ENCODE results near the gene EML6.

EML6 gene

GRCh38 chr2:54891909-54892308, 168.4 kb downstream of the EML6 start:
- TF ChIP-seq POLR2A (IDR thresholded peaks at IDR 0.05; ENCODE audit: low read length) (no peak), GATA1 (IDR thresholded peaks at IDR 0.05; ENCODE audit: low read depth, low read length) (no peak)
- no peak for DNase-seq

- TF ChIP-seq POLR2A (IDR thresholded peaks at IDR 0.05; ENCODE audit: low read length) (no peak), GATA1 (IDR thresholded peaks at IDR 0.05; ENCODE audit: low read depth, low read length) (no peak)
These were observed 171.0 kb downstream of the EML6 start for GRCh38 chr2:54894467-54894866.

GRCh38 chr2:54895730-54896129, 172.3 kb downstream of the EML6 start:
- no peak for DNase-seq
- TF ChIP-seq GATA1 (IDR thresholded peaks at IDR 0.05; ENCODE audit: low read depth, low read length): no peak
- TF ChIP-seq POLR2A (IDR thresholded peaks at IDR 0.05; ENCODE audit: low read length): no peak

More at GRCh38 chr2:54894467-54894866, 171.0 kb downstream of the EML6 start:
- DNase-seq: no peak

DNA sequence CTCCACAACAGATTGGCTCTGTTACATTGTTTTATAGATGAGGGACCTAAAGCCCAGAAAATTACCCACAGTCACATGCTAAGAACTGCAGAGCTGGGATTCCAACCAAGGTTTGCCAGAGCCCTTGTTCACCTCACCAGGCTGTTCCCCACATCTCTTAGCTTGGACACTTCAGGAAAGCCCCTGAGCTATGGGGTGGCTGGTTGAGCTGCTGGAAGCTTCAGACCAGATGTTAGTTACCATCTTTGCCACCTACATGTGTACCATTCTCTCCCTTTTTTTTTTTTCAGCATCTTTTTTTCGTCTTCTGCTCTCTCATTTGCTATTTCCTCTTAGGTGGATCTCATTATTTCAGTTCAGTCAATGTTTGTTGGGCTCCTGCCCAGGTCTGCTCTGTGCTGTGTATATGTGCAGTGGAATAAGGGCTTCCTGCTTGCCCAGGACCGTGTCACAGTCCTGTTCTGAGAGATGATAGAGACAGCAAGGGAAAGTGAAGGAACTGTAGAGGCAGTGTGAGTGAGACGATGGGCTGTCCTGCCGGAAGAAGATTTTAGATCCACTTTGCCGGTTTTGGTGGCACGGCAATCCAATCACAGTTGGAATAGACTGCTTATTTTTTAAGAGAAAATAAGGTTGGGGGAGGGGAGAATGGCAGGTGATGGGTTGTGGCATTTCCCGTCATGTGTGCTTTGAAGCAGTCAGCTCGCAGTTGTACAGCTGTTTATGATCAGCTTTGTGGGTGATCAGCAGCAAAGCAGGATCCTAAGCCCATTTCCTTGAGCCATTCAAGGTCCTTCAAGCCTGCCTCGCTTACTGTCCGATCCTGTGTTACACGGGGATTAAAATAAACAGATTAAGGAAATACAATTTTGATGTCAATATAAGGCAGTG, 174.2 kb downstream of the EML6 start:
- no peak for DNase-seq
- TF ChIP-seq POLR2A (IDR thresholded peaks at IDR 0.05; ENCODE audit: low read length) (no peak), GATA1 (IDR thresholded peaks at IDR 0.05; ENCODE audit: low read depth, low read length) (no peak)

DNA sequence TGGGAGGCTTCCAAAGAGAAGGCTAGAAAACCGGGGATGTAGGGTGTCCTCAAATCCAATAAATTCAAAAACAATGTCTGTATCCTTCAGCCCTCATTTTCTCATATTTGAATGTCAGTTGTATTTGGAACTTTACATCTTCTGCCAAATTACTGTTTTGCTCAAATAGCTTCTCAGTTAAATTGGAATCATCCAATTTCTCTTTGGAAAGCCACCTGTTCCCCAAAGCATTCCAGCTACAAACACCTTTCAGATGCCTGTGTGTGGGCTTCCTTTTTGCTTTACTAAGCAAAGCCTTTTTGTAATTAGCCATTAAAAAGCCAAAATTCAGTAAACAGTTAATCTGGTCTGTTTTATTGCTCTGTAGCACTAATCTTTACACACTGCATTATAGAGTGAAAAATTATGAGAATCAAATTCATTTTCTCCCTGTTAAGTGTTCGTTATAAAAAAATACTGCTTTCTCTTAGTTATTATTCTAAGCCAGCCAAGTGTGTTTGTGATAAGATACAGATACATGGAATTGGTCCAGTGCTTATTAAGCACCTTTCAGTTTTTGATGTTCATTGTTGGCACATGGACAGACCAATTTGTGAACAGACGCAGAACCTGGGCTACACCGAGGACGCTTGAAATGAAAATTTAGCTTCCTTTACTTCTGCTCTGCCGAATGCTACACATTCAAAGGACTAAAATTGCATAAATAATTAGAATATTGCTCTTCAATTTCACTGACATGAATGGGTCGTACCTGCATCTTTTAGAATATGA, 175.2 kb downstream of the EML6 start:
- TF ChIP-seq GATA1 (IDR thresholded peaks at IDR 0.05; ENCODE audit: low read depth, low read length): no peak
- TF ChIP-seq POLR2A (IDR thresholded peaks at IDR 0.05; ENCODE audit: low read length): no peak
- DNase-seq: no peak

- no peak for TF ChIP-seq GATA1 (IDR thresholded peaks at IDR 0.05; ENCODE audit: low read depth, low read length)
- no peak for TF ChIP-seq POLR2A (IDR thresholded peaks at IDR 0.05; ENCODE audit: low read length)
- peak; percentile 18 to 46 for DNase-seq
These were observed 176.2 kb downstream of the EML6 start for GRCh38 chr2:54899576-54900200.

- no peak for DNase-seq
- TF ChIP-seq GATA1 (IDR thresholded peaks at IDR 0.05; ENCODE audit: low read depth, low read length) (no peak), POLR2A (IDR thresholded peaks at IDR 0.05; ENCODE audit: low read length) (no peak)
These were observed 177.9 kb downstream of the EML6 start for GRCh38 chr2:54901224-54901986.

- TF ChIP-seq GATA1 (IDR thresholded peaks at IDR 0.05; ENCODE audit: low read depth, low read length) (no peak), POLR2A (IDR thresholded peaks at IDR 0.05; ENCODE audit: low read length) (no peak)
- DNase-seq: no peak
These were observed 179.3 kb downstream of the EML6 start for GRCh38 chr2:54902763-54903162.

- TF ChIP-seq POLR2A (IDR thresholded peaks at IDR 0.05; ENCODE audit: low read length): no peak
- TF ChIP-seq GATA1 (IDR thresholded peaks at IDR 0.05; ENCODE audit: low read depth, low read length): no peak
- peak in 1 of 2 experiments; percentile 18 for DNase-seq
These were observed 180.5 kb downstream of the EML6 start for GRCh38 chr2:54903736-54904554.

- no peak for DNase-seq
- TF ChIP-seq POLR2A (IDR thresholded peaks at IDR 0.05; ENCODE audit: low read length) (no peak), GATA1 (IDR thresholded peaks at IDR 0.05; ENCODE audit: low read depth, low read length) (no peak)
These were observed 181.4 kb downstream of the EML6 start for GRCh38 chr2:54904836-54905235.

GRCh38 chr2:54906716-54907115, 183.3 kb downstream of the EML6 start:
- TF ChIP-seq POLR2A (IDR thresholded peaks at IDR 0.05; ENCODE audit: low read length): no peak
- TF ChIP-seq GATA1 (IDR thresholded peaks at IDR 0.05; ENCODE audit: low read depth, low read length): no peak
- DNase-seq: no peak

DNA sequence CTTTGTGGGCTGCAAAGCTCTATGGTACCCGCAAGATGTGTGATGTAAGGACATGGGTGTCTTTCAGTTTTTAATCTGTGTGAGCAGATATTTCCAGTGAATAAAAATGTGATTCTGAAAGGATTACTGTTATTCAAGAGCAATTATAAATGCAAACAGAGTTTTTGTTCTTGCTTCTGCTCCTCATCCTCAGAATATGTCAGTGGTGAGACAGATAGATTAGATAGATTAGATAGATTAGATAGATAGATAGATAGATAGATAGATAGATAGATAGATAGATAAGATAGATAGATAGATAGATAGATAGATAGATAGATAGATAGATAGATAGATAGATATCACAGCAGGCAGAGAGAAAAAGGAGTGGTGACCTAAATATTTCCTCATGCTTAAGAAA, 184.2 kb downstream of the EML6 start:
- no peak for TF ChIP-seq GATA1 (IDR thresholded peaks at IDR 0.05; ENCODE audit: low read depth, low read length)
- no peak for TF ChIP-seq POLR2A (IDR thresholded peaks at IDR 0.05; ENCODE audit: low read length)
- no peak for DNase-seq

DNA sequence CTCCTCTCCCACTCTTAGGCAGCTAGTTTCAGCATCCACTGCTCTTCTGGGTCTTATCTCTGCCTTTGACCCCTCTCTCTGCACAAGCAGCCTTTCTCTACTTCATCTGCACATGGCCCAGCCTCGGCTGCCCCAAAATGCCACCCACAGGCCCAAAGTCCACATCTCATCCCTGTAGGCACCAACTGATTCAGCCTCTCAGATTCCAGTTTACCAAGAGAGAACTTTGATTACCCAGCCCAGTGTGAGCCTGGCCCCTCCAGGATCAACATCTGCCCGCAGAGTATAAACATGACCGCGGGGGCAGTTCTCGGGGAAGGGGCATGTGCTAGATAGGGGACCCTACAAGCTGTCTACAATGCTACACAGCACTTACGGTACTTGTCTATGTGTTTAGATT, 185.1 kb downstream of the EML6 start:
- no peak for DNase-seq
- TF ChIP-seq GATA1 (IDR thresholded peaks at IDR 0.05; ENCODE audit: low read depth, low read length) (no peak), POLR2A (IDR thresholded peaks at IDR 0.05; ENCODE audit: low read length) (no peak)
